ENCODE measurements around the gene ELOF1.
A peak's percentile ranks its signal among the peaks of the same experiment; 100 is the strongest.
"Not testable (repeated sequence)": the region's sequence is repeated elsewhere in the genome, so short reads cannot be mapped to it uniquely, and the experiment has no call there.

ELOF1 gene

GRCh38 chr19:11566164-11566563 lies 7.1 kb upstream of the ELOF1 start:
- DNase-seq = no peak

GRCh38 chr19:11565649-11565980 lies 6.6 kb upstream of the ELOF1 start:
- not testable (repeated sequence) for DNase-seq

GRCh38 chr19:11564082-11564807 lies 5.2 kb upstream of the ELOF1 start:
- DNase-seq = not testable (repeated sequence)

GRCh38 chr19:11563532-11563931 lies 4.5 kb upstream of the ELOF1 start:
- DNase-seq = no peak

- DNase-seq = peak; percentile 65 to 74
Measured at GRCh38 chr19:11560404-11561051, 1.5 kb upstream of the ELOF1 start.

GRCh38 chr19:11556634-11557420 lies 2.2 kb downstream of the ELOF1 start:
- no peak for DNase-seq

- DNase-seq = no peak
Measured at GRCh38 chr19:11555246-11555645, 3.8 kb downstream of the ELOF1 start.

GRCh38 chr19:11554160-11554559 lies 4.9 kb downstream of the ELOF1 start:
- DNase-seq = no peak

GRCh38 chr19:11552666-11553372 lies 6.2 kb downstream of the ELOF1 start:
- no peak for DNase-seq

GRCh38 chr19:11551603-11552235 lies 7.3 kb downstream of the ELOF1 start:
- DNase-seq = no peak

- DNase-seq = no peak
Measured at GRCh38 chr19:11550265-11550664, 8.8 kb downstream of the ELOF1 start.

GRCh38 chr19:11549386-11549953 lies 9.6 kb downstream of the ELOF1 start:
- no peak for DNase-seq

GRCh38 chr19:11547929-11548700 lies 10.9 kb downstream of the ELOF1 start:
- no peak for DNase-seq

GRCh38 chr19:11541238-11541637 lies 17.8 kb downstream of the ELOF1 start:
- DNase-seq = no peak

- no peak for DNase-seq
Measured at GRCh38 chr19:11540645-11541044, 18.4 kb downstream of the ELOF1 start.

GRCh38 chr19:11539495-11540365 lies 19.3 kb downstream of the ELOF1 start:
- DNase-seq = no peak

- DNase-seq = no peak
Measured at GRCh38 chr19:11538232-11539036, 20.6 kb downstream of the ELOF1 start, which contains the start of gene CNN1. Gene CNN1, plus strand, starts transcription at chr19:11538851. Its CDS starts 77 bp downstream, at chr19:11538928.

- DNase-seq = peak; percentile 81
Measured at GRCh38 chr19:11535792-11536595, 23.0 kb downstream of the ELOF1 start.

- DNase-seq = no peak
Measured at GRCh38 chr19:11534948-11535347, 24.1 kb downstream of the ELOF1 start.

Measured in NCI-H2081 (cell line).